GM13977 (cell line): Measurements from ENCODE around the gene MXD1.

Experiments
- DNase-seq: peaks from one replicate; pipeline ENCODE4 v3.0.0; 2012; ENCODE audit warnings: low spot score
- CTCF ChIP-seq: IDR thresholded peaks from 2 replicates; pipeline ENCODE4 v1.5.1; 2012; ENCODE audit warnings: mild to moderate bottlenecking, control low read depth; ENCODE audit not compliant: insufficient read depth; ENCODE audit errors: extremely low read depth, missing control alignments
- in situ Hi-C: fragments of 300-500 bp; cut with MboI; formaldehyde crosslinking; loops from one replicate; pipeline ENCODE4 v1.12.0; 2022; ENCODE audit warnings: low sequenced_read_pairs, low pct_unique_long_range_greater_than_20kb, mixed read lengths, inconsistent platforms; ENCODE audit not compliant: unreplicated experiment

MXD1 gene

GRCh38 chr2:69940691-69941090 lies 25.8 kb downstream of the MXD1 start:
- in situ Hi-C loops = no loop called here
- no peak for DNase-seq
- no peak for TF ChIP-seq CTCF

GRCh38 chr2:69943000-69943842 lies 28.3 kb downstream of the MXD1 start:
- no peak for TF ChIP-seq CTCF

GRCh38 chr2:69943843-69944525 lies 29.1 kb downstream of the MXD1 start:
- TF ChIP-seq CTCF = no peak
- no peak for DNase-seq
- in situ Hi-C loops = no loop called here

More at GRCh38 chr2:69943000-69943842, 28.3 kb downstream of the MXD1 start:
- no peak for DNase-seq
- in situ Hi-C loops = no loop called here

- TF ChIP-seq CTCF = no peak
These were observed 29.8 kb downstream of the MXD1 start for GRCh38 chr2:69944756-69945155.

GRCh38 chr2:69945441-69945840 lies 30.5 kb downstream of the MXD1 start:
- in situ Hi-C loops = no loop called here
- DNase-seq = no peak
- TF ChIP-seq CTCF = no peak

More at GRCh38 chr2:69944756-69945155, 29.8 kb downstream of the MXD1 start:
- in situ Hi-C loops = no loop called here
- DNase-seq = no peak

GRCh38 chr2:69945941-69946340 lies 31.0 kb downstream of the MXD1 start:
- no peak for TF ChIP-seq CTCF
- no peak for DNase-seq
- in situ Hi-C loops = no loop called here
